Spleen (tissue), 7 donors: ENCODE results near the gene PHKB.

Experiments
- POLR2A ChIP-seq, 3 donors: fragments of 450-650 bp; IDR thresholded peaks; one replicate each; pipeline ENCODE4 v1.5.1; 2017; ENCODE audit warnings: antibody characterized with exemption in 3 of 3, mild to moderate bottlenecking in 1 of 3
- POLR2AphosphoS5 ChIP-seq, 3 donors: sonication (generic); formaldehyde crosslinking; IDR thresholded peaks; one replicate each; pipeline ENCODE4 v1.5.1; 2017; ENCODE audit warnings: antibody characterized with exemption in 3 of 3
- TF ChIP-seq, protein P1 (sequence below), 11 experiments: fragments of 200-600 bp in 7 of 11; fragments of 450-650 bp in 4 of 11; sonication (generic) in 4 of 11; IDR thresholded peaks in 8 of 11; conservative IDR thresholded peaks in 3 of 11; 1 replicate in 7 of 11; 2 replicates in 4 of 11; pipeline versions ENCODE4 v1.4.0 to v1.8.0; 2016 to 2021; ENCODE audit warnings: antibody characterized with exemption in 11 of 11, inconsistent platforms in 4 of 11, mild to moderate bottlenecking in 1 of 11
- donor health status: DM: no; HTN: no; CAD: no; lungs with moderate emphysema.
- donor health status: DM: no; HTN: no; CAD: no.
- donor health status: DM: no; HTN: no; CAD: no.

DNA sequence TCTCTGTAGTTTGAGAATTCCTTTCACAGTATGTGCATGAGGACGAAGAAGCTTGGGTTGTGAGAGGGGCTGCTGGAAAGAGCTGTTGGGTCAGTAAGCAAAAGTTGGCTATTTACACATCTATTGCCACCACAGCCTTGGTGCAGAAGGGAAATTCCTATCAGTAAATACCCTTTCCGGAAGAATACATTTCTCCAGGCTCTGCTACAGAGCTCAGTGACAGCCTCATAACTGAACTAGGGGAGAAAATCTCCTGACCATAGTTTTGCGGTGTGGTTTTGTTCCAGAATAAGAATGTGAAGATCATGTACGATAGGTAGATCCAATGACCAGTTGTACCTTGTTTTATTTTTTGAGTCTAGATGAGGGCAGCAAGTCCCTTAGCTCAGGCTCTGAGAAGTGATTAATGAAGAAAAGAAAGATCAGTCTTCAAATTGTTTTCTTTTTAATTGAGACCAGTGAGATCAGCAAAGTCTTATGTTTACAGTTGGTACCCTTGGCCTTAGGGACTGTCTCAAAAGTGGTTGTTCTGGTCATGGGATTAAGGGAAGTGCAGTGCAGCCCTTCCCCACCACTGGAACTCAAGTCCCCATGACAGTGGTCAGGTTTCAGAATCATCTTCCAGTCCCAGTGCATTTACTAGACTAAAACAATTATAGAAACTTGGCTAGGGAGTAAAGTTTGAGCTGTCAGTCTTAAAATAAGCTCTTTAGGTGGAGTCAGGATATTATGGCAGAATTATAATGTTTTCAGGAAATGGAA, 123.5 kb downstream of the PHKB start:
- TF ChIP-seq, protein P1, sequence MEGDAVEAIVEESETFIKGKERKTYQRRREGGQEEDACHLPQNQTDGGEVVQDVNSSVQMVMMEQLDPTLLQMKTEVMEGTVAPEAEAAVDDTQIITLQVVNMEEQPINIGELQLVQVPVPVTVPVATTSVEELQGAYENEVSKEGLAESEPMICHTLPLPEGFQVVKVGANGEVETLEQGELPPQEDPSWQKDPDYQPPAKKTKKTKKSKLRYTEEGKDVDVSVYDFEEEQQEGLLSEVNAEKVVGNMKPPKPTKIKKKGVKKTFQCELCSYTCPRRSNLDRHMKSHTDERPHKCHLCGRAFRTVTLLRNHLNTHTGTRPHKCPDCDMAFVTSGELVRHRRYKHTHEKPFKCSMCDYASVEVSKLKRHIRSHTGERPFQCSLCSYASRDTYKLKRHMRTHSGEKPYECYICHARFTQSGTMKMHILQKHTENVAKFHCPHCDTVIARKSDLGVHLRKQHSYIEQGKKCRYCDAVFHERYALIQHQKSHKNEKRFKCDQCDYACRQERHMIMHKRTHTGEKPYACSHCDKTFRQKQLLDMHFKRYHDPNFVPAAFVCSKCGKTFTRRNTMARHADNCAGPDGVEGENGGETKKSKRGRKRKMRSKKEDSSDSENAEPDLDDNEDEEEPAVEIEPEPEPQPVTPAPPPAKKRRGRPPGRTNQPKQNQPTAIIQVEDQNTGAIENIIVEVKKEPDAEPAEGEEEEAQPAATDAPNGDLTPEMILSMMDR (IDR thresholded peaks at IDR 0.05 in 8 of 11, conservative IDR thresholded peaks at IDR 0.05 in 3 of 11), result no peak
- TF ChIP-seq POLR2AphosphoS5 (IDR thresholded peaks at IDR 0.05) (no peak), POLR2A (IDR thresholded peaks at IDR 0.05) (no peak)
